OCI-LY7 (cell line): ENCODE data around the gene SH2D6.

ENCODE experiments used
- CTCF ChIP-seq: fragments of 200-600 bp; sonication (generic); conservative IDR thresholded peaks from 2 replicates; pipeline ENCODE4 v1.5.1; 2014; ENCODE audit warnings: mild to moderate bottlenecking, antibody characterized with exemption, low read length, moderate library complexity, mixed read lengths
- EZH2phosphoT487 ChIP-seq: fragments of 200-600 bp; sonication (generic); IDR thresholded peaks from 2 replicates; pipeline ENCODE4 v1.6.1; 2018; ENCODE audit warnings: low read depth, borderline replicate concordance, mild to moderate bottlenecking, mixed run types, antibody characterized with exemption, low read length, moderate library complexity, mixed read lengths

GRCh38 chr2:85449214-85449588 is 30.7 kb downstream of the SH2D6 start:
- TF ChIP-seq CTCF = no peak
- TF ChIP-seq EZH2phosphoT487 = no peak
